ENCODE results near the gene DLG2. TPM values are rescaled to one million over a fixed set of nuclear protein-coding genes. Genes with fewer than 3 reads are reported as not detected.

DLG2 gene
- total and polyA plus RNA-seq, 2 donors (not counting 3 experiments of a cell fraction or from before 2014, with no cell fraction given) = 0.15 to 1.1 TPM

- Histone ChIP-seq H3K27ac (ENCODE audit: insufficient read depth, low read depth, low read length) (no peak overlapping the region), H3K4me3 (replicated peaks in 1 of 3; ENCODE audit: insufficient read depth in 1 of 3, low read depth in 1 of 3, low read length in 3 of 3) (no peak overlapping the region), H3K9ac (replicated peaks; ENCODE audit: extremely low read depth, insufficient read depth, low read length) (no peak overlapping the region), H2AFZ (ENCODE audit: low read depth, low read length) (no peak overlapping the region), H3K4me1 (ENCODE audit: control insufficient read depth, extremely low read depth, insufficient read depth, low read length) (no peaks in the 10 kb centered on the region), H3K9me3 (replicated peaks; ENCODE audit: control insufficient read depth, insufficient read depth, low read length) (no peaks in the 10 kb centered on the region), H3K4me2 (ENCODE audit: insufficient read depth, low read length) (no peak overlapping the region), H3K27me3 (ENCODE audit: control insufficient read depth in 2 of 2, insufficient read depth in 2 of 2, low read length in 2 of 2) (no peaks in the 10 kb centered on the region), H3K36me3 (ENCODE audit: control insufficient read depth in 2 of 2, extremely low read depth in 1 of 2, insufficient read depth in 2 of 2, low read length in 2 of 2) (no peaks in the 10 kb centered on the region), H4K20me1 (replicated peaks; ENCODE audit: control insufficient read depth, extremely low read depth, insufficient read depth, low read length) (no peaks in the 10 kb centered on the region), H3K9me1 (replicated peaks; ENCODE audit: control insufficient read depth, extremely low read depth, insufficient read depth, low read length) (no peaks in the 10 kb centered on the region), H3K79me2 (ENCODE audit: control insufficient read depth, insufficient read depth, low read length) (no peaks in the 10 kb centered on the region)
- FAIRE-seq (no peak), DNase-seq (ENCODE audit: low read depth, low spot score) (no peak)
- TF ChIP-seq EZH2 (IDR thresholded peaks at IDR 0.05; ENCODE audit: borderline replicate concordance, low read depth, low read length, severe bottlenecking) = no peak
- TF ChIP-seq, protein P1, sequence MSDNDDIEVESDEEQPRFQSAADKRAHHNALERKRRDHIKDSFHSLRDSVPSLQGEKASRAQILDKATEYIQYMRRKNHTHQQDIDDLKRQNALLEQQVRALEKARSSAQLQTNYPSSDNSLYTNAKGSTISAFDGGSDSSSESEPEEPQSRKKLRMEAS (IDR thresholded peaks at IDR 0.05; ENCODE audit: insufficient read depth, insufficient read length) = no peak
- no peak for TF ChIP-seq MYC (IDR thresholded peaks at IDR 0.05; ENCODE audit: low read depth, low read length)
- no peak for TF ChIP-seq POLR2A (IDR thresholded peaks at IDR 0.05; ENCODE audit: low read depth, low read length)
- TF ChIP-seq POLR2AphosphoS5 (IDR thresholded peaks at IDR 0.05; ENCODE audit: insufficient read depth, low read depth, low read length) = no peak
- TF ChIP-seq JUN (IDR thresholded peaks at IDR 0.05; ENCODE audit: borderline replicate concordance, insufficient read depth, insufficient read length, low read depth) = no peak
- TF ChIP-seq CTCF (IDR thresholded peaks at IDR 0.05; ENCODE audit: extremely low read depth in 1 of 2, insufficient read depth in 1 of 2, low read depth in 1 of 2, low read length in 2 of 2) = no peak
- no peak for TF ChIP-seq GATA2 (IDR thresholded peaks at IDR 0.05; ENCODE audit: insufficient read depth, insufficient read length, low read depth, low read length)
- no peak for TF ChIP-seq FOS (IDR thresholded peaks at IDR 0.05; ENCODE audit: borderline replicate concordance, insufficient read depth, low read length)
- no TSS peak for BruUV-seq (replicated peaks)
- ChIA-PET CTCF (no interaction called here), POLR2A (no interaction called here)
- dilution Hi-C loops (cut with MboI; ENCODE audit: extremely low pct_ligation_motif_present, low sequenced_read_pairs) (no loop called here), intact Hi-C loops (cut with micrococcal nuclease) (no loop called here)
Observed at GRCh38 chr11:84503503-84503902, 1123.6 kb downstream of the DLG2 start.
